ENCODE data around the gene VAPA. TPM values are rescaled to one million over a fixed set of nuclear protein-coding genes. Genes with fewer than 3 reads are reported as not detected.

The VAPA gene
- total and polyA plus RNA-seq, 12 donors = 33.2 to 269 (median 219) TPM

DNA sequence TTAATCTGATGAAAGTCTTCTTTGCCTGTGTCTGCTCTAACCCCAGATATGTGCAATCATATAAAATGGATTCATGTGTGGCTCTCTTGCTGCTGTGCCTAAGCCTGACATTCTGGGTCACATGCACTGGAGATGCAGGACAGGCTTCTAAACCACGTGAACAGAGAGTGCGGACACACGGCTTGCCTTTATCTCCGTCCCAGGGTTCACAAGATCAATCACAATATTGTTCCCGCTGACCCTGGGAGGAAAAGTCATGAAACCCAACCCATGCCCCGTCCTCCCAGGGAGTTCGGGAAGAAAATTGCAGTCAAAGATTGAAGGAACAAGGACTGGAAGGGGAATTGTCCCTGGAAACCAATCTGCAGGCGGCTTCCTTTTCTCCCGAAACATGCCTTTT is 74.8 kb downstream of the VAPA start:
- Histone ChIP-seq H3K4me1 (peaks cover 0 to 42% (median 12%) of the 10 kb centered on the region in 9 donors), H3K9me3 (no peaks in the 10 kb centered on the region), H3K36me3 (no peaks in the 10 kb centered on the region), H3K4me3 (no peak overlapping the region), H3K27ac (peak overlapping the region in 1 of 10 donors; percentile 47), H3K27me3 (no peaks in the 10 kb centered on the region)
- no peak for DNase-seq
- TF ChIP-seq, protein P1, sequence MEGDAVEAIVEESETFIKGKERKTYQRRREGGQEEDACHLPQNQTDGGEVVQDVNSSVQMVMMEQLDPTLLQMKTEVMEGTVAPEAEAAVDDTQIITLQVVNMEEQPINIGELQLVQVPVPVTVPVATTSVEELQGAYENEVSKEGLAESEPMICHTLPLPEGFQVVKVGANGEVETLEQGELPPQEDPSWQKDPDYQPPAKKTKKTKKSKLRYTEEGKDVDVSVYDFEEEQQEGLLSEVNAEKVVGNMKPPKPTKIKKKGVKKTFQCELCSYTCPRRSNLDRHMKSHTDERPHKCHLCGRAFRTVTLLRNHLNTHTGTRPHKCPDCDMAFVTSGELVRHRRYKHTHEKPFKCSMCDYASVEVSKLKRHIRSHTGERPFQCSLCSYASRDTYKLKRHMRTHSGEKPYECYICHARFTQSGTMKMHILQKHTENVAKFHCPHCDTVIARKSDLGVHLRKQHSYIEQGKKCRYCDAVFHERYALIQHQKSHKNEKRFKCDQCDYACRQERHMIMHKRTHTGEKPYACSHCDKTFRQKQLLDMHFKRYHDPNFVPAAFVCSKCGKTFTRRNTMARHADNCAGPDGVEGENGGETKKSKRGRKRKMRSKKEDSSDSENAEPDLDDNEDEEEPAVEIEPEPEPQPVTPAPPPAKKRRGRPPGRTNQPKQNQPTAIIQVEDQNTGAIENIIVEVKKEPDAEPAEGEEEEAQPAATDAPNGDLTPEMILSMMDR (IDR thresholded peaks at IDR 0.05) = no peak
- 83 to 86% methylated on average over 9 of the region's 9 CpGs for WGBS, 2 donors
- intact Hi-C loops (cut with DNase I) = no loop called here
- no peak for ATAC-seq

DNA sequence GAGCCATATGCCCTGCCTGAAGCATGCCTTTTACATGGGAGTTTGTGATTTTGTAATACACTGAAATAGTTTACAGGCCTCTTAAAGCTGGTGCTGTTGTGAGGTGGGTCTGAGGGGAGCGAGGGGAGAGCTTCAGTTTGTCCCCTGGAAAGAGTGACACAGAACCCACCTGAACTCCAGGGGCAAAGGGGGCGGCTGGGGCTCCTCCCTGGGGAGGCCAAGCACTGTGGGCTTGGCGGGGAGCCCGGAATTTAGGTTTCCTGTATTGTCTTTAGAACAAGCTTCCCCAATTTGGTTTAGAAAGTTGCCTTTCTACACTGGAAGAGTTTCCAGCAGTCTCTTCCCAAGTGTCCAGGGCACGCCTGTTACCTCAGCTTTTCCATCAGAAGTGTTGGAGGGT is 75.7 kb downstream of the VAPA start:
- no peak for ATAC-seq
- DNase-seq = no peak
- no peak overlapping the region for H3K4me3 ChIP-seq
- TF ChIP-seq, protein P1 (IDR thresholded peaks at IDR 0.05) = no peak
- WGBS, 2 donors = 48 to 66% methylated on average over 5 of the region's 5 CpGs
- intact Hi-C loops (cut with DNase I) = no loop called here
- no peaks in the 10 kb centered on the region for H3K27me3 ChIP-seq
- no peaks in the 10 kb centered on the region for H3K9me3 ChIP-seq
- peaks cover 0 to 44% (median 15%) of the 10 kb centered on the region in 9 donors for H3K4me1 ChIP-seq
- no peaks in the 10 kb centered on the region for H3K36me3 ChIP-seq
- H3K27ac ChIP-seq = no peak overlapping the region

DNA sequence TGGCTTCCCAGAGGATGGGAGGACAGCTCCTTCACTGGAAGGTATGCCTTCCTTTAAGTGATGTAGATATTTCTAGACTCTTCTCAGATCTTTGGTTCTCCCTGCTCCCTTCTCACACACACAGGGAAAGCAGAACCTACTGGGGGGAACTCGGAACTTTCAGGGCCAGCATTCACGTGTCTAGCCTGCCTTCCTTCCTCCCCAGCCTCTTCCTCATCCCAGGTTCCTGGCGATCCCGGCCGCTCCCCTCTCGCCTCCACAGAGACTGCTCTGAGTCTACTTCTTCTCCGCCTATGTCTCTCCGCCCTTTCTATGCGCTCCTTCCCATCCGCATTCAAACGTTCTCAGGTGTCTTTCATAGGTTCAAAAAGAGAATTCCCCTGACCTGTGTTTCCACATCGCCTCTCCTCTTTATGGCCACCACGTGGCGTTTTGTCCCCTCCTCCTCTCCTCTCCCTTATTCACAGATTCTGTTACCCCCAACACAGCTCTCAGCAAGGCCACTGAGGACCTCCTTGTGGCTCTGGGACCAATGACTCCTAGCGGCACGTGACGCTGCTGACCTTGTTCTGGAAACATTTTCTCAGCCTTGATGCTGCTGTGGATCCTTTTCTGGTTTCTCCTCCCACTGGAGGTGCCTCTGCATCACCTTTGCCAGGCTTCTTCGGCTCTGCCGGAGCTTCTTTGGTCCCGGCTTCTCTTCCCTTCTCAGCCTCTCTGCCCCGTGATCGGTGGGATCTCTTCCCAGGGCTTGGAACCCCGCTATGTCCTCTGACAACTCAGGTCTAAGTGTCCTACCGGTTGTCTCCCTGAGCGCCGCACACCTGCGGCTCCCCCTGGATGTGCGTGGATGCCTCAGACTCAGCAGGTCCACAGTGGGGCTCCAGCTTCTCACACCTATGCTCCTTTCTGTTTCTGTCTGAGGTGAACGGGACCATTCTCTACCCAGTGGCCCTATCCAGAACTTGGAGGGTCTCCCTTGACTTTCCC is 77.5 kb downstream of the VAPA start:
- TF ChIP-seq, protein P1 (IDR thresholded peaks at IDR 0.05) = no peak
- H3K27ac ChIP-seq = no peak overlapping the region
- no peaks in the 10 kb centered on the region for H3K27me3 ChIP-seq
- H3K36me3 ChIP-seq = no peaks in the 10 kb centered on the region
- WGBS, 2 donors = 88 to 95% methylated on average over 29 of the region's 29 CpGs
- no peak for DNase-seq
- peaks cover 0 to 50% (median 20%) of the 10 kb centered on the region in 9 donors for H3K4me1 ChIP-seq
- intact Hi-C loops (cut with DNase I) = no loop called here
- ATAC-seq = peak in 1 of 8 donors; percentile 16
- H3K9me3 ChIP-seq = no peaks in the 10 kb centered on the region
- no peak overlapping the region for H3K4me3 ChIP-seq

DNA sequence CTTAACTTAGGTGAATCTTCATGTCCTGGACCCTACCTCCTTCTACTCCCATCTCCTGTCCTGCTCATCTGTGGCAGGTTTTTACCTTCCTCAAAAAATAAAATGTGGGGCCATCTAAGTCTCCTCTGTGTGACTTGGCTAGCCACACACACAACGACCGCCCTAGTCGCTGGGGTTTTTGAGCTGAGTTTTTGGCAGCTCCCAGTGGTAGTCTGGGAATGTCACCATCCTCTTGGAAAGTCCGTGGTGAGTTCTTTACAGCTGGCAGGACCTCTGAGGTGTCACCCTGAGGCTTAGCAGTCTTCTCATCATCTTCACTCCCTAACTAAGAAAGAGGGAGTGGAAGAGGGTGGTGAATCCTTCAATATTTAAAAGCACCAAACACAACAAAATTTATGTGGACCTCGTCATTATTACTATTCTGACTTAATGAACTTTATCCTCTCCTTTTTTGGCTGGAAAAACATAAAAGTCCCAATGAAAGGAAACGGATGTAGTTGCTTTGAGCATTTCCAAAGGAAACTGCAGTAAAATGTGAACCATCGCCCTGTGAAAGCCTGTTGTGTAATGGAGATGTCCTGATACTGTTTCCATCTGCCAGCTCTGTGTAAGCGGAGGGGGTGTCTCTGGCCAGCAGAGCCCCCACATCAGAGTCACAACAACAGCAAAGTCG is 78.6 kb downstream of the VAPA start:
- DNase-seq (no peak), ATAC-seq (peak in 6 of 8 donors; percentile 22 to 63 (median 48))
- Histone ChIP-seq H3K27me3 (no peaks in the 10 kb centered on the region), H3K27ac (peak overlapping the region in 3 of 10 donors; percentile 13 to 36 (median 32)), H3K4me3 (no peak overlapping the region), H3K9me3 (no peaks in the 10 kb centered on the region), H3K4me1 (peaks cover 0 to 48% (median 17%) of the 10 kb centered on the region in 9 donors), H3K36me3 (no peaks in the 10 kb centered on the region)
- TF ChIP-seq, protein P1 (IDR thresholded peaks at IDR 0.05) = no peak
- WGBS, 2 donors = 28 to 32% methylated on average over 9 of the region's 9 CpGs
- intact Hi-C loops (cut with DNase I) = no loop called here
